NCI-H1694 (cell line): ENCODE results near the gene SLC13A4.
"Not testable (repeated sequence)": the region's sequence is repeated elsewhere in the genome, so short reads cannot be mapped to it uniquely, and the experiment has no call there.

Experiments
- DNase-seq: peaks from one replicate; lab custom pipeline; 2025; lab: John Stamatoyannopoulos, UW

SLC13A4 gene

GRCh38 chr7:135697276-135698049 lies 30.5 kb downstream of the SLC13A4 start:
- DNase-seq: no peak

GRCh38 chr7:135693558-135693957 lies 34.4 kb downstream of the SLC13A4 start:
- no peak for DNase-seq

GRCh38 chr7:135692606-135693005 lies 35.4 kb downstream of the SLC13A4 start:
- not testable (repeated sequence) for DNase-seq

GRCh38 chr7:135692055-135692454 lies 35.9 kb downstream of the SLC13A4 start:
- no peak for DNase-seq

DNA sequence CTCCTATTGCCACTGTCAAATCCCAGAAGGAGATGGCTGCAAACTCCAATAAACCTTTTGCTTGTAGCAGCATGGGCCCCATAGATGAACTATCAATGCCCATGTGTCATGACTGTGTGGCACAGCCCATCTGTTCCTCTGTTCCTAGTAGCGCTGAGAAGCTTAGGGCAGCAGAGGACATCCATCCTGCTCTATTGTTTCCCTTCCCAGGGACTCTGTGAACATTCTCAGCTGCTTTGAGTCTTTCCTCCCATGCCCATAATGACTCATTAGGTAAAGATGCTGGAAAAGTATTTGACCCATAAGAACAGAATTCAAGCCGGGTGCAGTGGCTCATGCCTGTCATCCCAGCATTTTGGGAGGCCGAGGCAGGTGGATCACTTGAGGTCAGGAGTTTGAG lies 37.4 kb downstream of the SLC13A4 start:
- DNase-seq: no peak

DNA sequence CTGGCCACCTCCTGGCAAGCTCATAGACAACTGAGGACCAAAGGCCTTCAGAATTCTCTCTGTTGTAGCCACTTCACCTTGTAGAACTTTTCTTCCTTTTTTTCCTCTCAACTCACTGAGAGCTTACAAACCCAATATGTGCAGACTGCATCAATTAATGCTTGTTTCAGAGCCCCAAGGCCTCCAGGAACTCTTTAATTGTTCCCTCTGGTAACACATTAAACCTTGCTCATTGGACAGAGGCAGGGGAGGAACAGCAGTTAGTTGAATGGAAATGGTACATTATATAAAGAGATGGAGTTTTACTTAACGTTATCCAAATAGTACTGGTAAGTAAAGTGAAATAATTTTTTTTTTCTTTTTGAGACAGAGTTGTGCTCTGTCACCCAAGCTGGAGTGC lies 40.5 kb downstream of the SLC13A4 start:
- DNase-seq: no peak

GRCh38 chr7:135685306-135686084 lies 42.5 kb downstream of the SLC13A4 start:
- DNase-seq: no peak

DNA sequence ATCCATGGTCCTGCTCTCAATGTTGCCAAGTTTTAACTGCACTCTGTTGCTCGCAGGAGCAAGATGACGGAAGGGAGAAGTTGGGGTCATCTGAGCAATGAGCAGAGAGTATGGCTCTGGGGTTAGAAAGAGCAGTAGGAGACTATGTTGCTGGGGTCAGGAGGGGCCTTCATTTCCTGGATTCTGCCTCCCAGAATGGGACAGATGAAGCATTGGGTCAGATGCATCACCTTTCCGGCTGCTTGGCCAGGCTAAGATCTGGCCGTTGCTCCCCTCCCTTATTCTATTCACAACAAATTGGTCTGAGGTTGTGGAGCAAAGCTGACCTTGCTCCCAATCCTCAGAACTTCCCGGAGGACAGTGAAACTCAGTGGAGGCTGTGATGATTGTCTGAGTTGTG lies 43.3 kb downstream of the SLC13A4 start:
- no peak for DNase-seq

GRCh38 chr7:135684136-135684535 lies 43.9 kb downstream of the SLC13A4 start:
- DNase-seq: no peak

- DNase-seq: no peak
Observed at GRCh38 chr7:135683609-135684008, 44.4 kb downstream of the SLC13A4 start.

- no peak for DNase-seq
Observed at GRCh38 chr7:135682191-135682590, 45.8 kb downstream of the SLC13A4 start.

GRCh38 chr7:135681762-135682161 lies 46.2 kb downstream of the SLC13A4 start:
- DNase-seq: no peak

DNA sequence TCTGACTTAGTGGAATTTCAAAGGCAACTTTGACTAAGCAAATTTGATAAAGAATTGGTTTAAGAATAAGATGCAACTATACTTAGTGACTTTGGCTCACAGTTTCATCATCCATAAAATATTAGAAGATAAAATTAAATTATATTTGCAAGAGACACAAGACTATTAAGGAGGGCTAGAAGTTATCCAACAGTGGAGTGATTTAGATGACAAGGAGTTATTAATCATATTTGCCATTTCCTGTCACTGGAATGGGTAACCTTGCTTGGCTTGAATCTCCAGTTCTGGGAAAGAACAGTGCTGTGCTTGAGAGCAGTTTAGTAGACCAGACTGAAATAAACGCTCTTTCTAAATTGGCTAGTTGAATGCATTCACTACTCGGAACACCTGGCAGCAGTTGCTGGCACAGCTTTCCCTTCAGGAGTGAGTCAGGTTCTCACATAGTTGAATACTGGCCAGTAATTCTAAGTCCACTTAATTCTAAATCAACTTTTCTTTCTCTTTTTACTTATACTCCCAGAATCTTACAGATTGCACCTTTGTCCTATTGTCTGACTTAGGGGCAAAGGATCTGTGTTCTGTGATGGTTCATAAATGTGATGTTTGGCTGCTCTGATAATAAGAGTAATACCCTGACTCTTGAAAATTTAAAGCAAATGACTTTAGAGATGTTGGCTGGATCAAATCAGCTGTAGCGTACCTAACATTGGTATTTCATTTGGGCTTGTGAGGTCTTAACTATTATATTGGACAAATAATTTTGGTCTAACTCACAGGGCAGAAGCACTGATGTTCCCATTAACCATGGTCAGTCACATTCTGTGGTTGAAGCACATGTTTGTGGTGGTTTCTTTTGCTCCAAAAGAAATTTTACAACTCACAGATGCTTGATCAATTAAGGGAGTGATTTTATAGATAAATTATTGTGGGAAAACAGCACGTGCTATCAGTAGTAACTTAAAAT lies 49.1 kb downstream of the SLC13A4 start:
- no peak for DNase-seq

- DNase-seq: no peak
Observed at GRCh38 chr7:135673360-135673706, 54.7 kb downstream of the SLC13A4 start.

GRCh38 chr7:135672560-135673359 lies 55.2 kb downstream of the SLC13A4 start:
- peak; percentile 36 for DNase-seq

- no peak for DNase-seq
Observed at GRCh38 chr7:135670179-135670578, 57.8 kb downstream of the SLC13A4 start.

- DNase-seq: no peak
Observed at GRCh38 chr7:135669774-135670173, 58.2 kb downstream of the SLC13A4 start.

GRCh38 chr7:135668852-135669395 lies 59.1 kb downstream of the SLC13A4 start:
- DNase-seq: not testable (repeated sequence)

DNA sequence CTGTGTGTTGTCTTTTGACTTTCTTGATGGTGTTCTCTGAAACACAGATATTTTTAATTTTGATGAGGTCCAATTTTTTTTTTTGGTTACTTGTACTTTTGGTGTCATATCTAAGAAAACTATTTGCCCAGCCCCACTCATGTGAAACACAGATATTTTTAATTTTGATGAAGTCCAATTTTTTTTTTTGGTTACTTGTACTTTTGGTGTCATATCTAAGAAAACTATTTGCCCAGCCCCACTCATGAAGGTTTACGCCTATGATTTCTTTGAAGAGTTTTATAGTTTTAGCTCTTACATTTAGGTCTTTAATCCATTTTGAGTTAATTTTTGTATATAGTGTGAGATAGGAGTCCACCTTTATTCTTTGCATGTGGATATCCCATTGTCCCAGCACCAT lies 60.4 kb downstream of the SLC13A4 start:
- DNase-seq: not testable (repeated sequence)

GRCh38 chr7:135666846-135667245 lies 61.1 kb downstream of the SLC13A4 start:
- DNase-seq: no peak

DNA sequence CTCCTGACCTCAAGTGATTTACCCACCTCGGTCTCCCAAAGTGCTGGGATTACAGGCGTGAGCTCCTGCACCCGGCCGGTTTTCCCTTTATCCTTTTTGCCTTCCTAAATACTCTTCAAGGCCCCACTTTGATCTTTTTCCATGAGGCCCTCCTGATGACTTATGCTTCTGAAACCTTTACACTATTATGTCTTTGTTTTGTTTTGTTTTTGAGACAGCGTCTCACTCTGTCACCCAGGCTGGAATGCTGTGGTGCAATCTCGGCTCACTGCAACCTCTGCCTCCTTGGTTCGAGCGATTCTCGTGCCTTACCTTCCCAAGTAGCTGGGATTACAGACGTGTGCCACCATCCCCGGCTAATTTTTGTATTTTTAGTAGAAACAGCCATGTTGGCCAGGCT lies 61.8 kb downstream of the SLC13A4 start:
- DNase-seq: no peak
